Astrocyte of the spinal cord (primary cell): ENCODE data around the gene CDC14A.

Source experiments
- DNase-seq: peaks from one replicate; pipeline ENCODE4 v3.0.0; 2011; ENCODE audit warnings: low read depth, low spot score
- H3K4me3 ChIP-seq: 2 replicates; pipeline ENCODE4 v1.5.1; 2011; ENCODE audit warnings: low read depth, mild to moderate bottlenecking, low read length, moderate library complexity
- in situ Hi-C: cut with HindIII; loops from 2 replicates; pipeline ENCODE4 v1.10.0; 2017; ENCODE audit warnings: low sequenced_read_pairs
- TF ChIP-seq, protein P1 (sequence below): IDR thresholded peaks from 2 replicates; pipeline ENCODE4 v1.5.1; 2012; ENCODE audit warnings: low read depth, mild to moderate bottlenecking, low read length, inconsistent platforms

The CDC14A gene

GRCh38 chr1:100308777-100309176, 43.5 kb upstream of the CDC14A start:
- TF ChIP-seq, protein P1, sequence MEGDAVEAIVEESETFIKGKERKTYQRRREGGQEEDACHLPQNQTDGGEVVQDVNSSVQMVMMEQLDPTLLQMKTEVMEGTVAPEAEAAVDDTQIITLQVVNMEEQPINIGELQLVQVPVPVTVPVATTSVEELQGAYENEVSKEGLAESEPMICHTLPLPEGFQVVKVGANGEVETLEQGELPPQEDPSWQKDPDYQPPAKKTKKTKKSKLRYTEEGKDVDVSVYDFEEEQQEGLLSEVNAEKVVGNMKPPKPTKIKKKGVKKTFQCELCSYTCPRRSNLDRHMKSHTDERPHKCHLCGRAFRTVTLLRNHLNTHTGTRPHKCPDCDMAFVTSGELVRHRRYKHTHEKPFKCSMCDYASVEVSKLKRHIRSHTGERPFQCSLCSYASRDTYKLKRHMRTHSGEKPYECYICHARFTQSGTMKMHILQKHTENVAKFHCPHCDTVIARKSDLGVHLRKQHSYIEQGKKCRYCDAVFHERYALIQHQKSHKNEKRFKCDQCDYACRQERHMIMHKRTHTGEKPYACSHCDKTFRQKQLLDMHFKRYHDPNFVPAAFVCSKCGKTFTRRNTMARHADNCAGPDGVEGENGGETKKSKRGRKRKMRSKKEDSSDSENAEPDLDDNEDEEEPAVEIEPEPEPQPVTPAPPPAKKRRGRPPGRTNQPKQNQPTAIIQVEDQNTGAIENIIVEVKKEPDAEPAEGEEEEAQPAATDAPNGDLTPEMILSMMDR = no peak
- no peak overlapping the region for H3K4me3 ChIP-seq
- DNase-seq = peak; percentile 23
- in situ Hi-C loops = no loop called here

DNA sequence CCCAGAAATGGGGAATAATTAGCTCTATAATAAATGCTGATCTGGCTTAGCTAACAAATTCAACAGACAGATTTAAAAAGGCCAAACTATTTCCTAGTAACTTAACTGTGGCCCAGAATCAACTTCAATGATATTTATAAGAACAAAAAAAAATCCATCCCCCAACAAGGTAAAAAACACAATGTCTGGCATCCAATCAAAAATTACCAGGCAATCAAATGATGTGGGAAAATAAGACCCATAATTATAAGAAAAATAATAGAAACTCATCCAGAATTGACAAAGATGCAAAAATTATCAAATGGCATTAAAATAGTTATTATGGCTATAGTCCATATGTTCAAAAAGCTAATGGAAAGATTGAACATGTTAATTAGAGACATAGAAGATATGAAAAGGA, 42.4 kb upstream of the CDC14A start:
- no peak for DNase-seq
- no peak overlapping the region for H3K4me3 ChIP-seq
- TF ChIP-seq, protein P1 = no peak
- in situ Hi-C loops = no loop called here

GRCh38 chr1:100313382-100313781, 38.9 kb upstream of the CDC14A start:
- in situ Hi-C loops = no loop called here
- DNase-seq = no peak
- TF ChIP-seq, protein P1 = no peak

DNA sequence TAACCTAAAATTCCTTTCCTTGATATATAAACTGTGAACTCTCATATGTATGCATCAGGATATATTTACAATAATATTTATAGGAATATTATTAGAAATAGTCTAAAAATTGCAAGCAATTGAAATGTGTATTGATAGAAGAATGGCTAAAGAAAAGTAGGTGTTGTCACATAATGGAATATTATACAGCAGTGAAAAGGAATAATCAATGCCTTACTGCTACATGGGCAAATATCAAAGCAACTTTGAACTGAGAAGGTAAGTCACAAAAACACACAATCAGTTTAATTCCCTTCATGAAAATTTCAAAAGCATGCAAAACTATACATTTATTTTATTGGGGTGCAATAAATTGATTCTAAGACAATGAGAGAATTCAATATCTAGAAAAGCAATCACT, 35.7 kb upstream of the CDC14A start:
- no peak for DNase-seq
- TF ChIP-seq, protein P1 = no peak
- in situ Hi-C loops = no loop called here
- H3K4me3 ChIP-seq = no peak overlapping the region

More at GRCh38 chr1:100313382-100313781, 38.9 kb upstream of the CDC14A start:
- H3K4me3 ChIP-seq = no peak overlapping the region

- no peak for DNase-seq
- in situ Hi-C loops = no loop called here
- H3K4me3 ChIP-seq = no peak overlapping the region
- TF ChIP-seq, protein P1 = no peak
Measured at GRCh38 chr1:100320311-100321099, 31.8 kb upstream of the CDC14A start.

GRCh38 chr1:100321100-100321493, 31.2 kb upstream of the CDC14A start:
- in situ Hi-C loops = no loop called here
- no peak for DNase-seq
- TF ChIP-seq, protein P1 = no peak
- no peak overlapping the region for H3K4me3 ChIP-seq
